Hematopoietic multipotent progenitor cell (in vitro differentiated cells): ENCODE measurements around the gene RAPGEF4. TPM values are rescaled to one million over a fixed set of nuclear protein-coding genes. Genes with fewer than 3 reads are reported as not detected.
"Not testable (repeated sequence)": the region's sequence is repeated elsewhere in the genome, so short reads cannot be mapped to it uniquely, and the experiment has no call there.

Experiments used
- DNase-seq, 3 donors: peaks; one replicate each; pipeline ENCODE4 v3.0.0-alpha.2; 2011 to 2015; ENCODE audit warnings: low read depth in 2 of 3, low spot score in 2 of 3
- total RNA-seq: library from RNA; depleted of rRNA; stranded (reverse); fragments of >200 nt; gene quantifications from one replicate; pipeline ENCODE4 v1.2.3, GENCODE V29; 2012

Gene RAPGEF4
- total RNA-seq, 1 donor: under 0.01 TPM

DNA sequence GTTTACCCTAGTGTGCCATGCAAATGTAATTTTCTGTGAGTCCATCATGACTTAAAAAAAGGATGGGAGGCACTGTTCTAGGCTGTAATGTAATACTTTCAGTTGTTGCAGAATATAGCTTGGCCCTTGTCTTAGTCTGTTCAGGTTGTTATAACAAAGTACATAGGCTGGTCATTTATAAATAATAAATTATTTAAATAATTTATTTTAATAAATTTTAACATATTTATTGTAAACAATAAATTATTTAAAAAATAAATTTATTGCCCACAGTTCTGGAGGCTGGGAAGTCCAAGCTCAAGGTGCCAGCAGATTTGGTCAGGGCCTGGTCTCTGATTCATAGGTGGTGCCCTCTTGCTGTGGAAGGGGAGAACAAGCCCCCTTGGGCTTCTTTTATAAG, 35.2 kb downstream of the RAPGEF4 start:
- no peak for DNase-seq

DNA sequence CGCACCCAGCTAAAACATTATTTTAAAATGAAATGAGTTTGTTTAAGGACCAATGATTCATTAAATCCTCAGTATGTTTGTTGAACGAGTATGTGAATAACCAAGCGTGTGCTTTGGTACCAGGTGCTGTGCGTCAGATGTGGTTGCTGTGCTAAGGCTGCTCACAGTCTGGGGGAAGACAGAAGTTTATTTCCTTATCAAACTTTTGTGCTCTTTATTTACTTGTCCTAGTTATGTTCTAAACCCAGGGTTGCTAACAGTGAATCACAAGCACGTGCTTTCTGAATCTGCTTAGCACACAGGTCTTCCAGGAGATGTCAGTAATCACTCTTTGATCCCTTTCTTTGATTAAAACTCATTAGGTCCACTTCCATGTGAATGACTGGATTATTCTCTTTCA, 37.0 kb downstream of the RAPGEF4 start:
- no peak for DNase-seq

DNA sequence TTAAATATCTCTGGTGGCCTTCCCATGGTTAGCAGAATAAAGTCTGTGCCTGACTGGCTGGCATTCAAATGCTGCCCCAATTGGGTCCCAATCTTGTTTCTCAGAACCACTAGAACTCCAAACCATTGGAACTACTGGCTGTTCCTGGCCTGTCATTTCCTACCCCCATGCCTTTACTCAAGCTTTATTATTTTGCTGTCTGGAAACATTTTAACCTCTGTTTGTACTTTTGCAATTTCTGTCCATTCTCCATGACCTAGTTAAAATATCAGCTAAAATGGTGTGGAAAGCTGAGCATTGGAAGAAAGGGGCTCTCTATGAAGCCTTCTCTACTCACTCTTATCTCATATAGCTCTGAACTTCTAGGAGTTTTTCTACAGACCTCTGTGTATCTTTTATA, 38.7 kb downstream of the RAPGEF4 start:
- DNase-seq: no peak

DNA sequence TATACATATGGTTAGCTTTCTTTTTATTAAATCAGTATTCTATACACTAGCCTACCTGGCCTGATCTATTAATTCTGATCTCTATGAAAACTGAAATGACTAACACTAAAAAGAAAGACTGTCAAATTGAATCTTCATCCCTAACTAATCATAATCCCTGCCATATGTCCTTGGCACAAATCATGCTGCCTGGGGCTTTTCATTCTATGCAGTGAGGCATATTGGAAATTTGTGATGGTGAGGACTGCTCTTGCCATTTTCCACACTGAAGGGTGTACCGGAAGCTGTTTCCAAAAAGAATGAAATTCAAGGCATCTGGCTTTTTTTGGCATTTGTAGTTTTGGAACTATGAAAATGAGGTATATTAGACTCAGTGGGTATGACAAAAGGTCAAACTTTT, 39.7 kb downstream of the RAPGEF4 start:
- DNase-seq: no peak

DNA sequence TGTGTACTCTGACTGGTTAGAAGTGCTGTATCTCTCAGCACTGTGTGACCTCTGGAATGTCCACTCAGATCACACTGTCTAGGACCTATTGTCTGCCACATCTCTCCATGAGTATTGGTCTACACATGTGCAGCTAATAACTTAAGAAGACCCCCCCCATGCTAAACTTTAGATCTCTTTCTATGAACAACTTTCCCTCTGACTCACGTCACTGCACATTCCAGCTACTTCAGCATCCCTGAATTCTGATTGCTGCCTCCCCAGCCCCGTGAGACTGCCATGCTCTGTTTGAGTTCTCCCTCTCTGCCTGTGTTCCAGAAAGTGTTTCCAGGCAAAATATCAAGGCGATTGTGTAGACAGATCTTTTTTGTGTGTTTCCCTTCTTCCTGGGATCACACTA, 41.8 kb downstream of the RAPGEF4 start:
- no peak for DNase-seq

DNA sequence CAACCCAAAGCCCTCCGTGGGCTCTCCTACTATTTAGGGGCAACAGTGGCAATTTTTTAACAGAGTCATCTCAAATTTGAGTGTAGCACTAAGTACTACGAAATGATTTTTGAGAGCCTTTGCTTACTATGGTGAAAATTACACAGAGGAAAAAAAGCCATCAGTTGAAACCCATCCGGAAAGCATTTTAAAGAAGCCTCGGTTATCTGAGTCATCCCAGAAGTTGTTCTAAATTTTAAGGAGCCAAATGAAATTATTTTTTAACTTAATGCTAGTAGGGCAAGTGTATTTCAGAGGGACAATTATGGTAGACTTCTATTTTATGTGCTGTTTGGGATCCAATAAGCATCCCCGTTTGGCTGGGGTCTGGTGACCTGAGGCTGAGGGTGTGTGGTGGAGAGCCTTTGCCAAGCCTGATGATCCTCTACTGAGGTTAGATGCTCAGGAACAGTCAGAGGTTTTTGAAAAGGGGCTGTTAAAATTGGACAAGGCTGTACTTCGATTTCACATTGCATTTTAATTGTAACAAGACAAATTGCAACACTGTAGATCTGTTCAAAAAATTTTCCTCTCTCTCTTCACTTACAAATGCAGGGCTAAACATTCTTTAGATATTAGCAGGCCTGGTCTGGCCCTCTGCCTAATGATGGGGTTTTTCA, 47.0 kb downstream of the RAPGEF4 start:
- DNase-seq: no peak

DNA sequence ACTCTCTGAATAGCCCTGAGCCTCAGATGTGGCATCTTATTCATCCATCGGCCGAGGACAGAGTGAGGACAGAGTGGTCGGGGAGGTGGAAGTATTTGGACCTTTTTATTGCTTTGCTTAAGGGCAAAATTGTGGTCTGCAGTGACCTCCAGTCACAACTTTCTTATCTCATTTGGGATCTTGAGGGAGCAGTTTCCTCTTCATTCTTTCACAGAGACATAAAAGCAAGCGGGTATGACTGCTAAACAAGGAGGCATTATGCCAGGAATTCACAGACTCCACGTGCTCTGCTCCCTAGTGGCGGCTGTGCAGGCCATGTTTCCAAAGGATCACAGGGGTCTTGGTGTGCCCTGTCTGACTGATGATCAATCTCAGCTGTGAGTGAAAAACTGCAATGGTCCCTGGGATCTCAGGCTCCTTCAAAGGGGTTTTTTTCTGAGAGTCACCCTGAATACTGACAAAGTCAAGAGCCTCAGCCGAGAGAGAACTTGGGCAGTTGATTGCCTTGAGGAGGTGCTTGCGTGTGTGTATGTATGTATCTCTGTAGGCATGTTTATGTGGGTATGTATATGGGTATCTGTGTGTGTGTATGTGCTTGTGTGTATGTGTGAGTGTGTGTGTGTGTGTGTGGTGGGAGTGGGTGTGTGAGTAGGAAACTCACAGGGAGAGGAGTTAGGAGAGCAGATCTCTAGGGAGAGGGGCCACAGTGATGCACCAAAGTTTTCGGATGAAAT, 47.7 kb downstream of the RAPGEF4 start:
- peak in 1 of 3 donors; percentile 23 for DNase-seq

DNA sequence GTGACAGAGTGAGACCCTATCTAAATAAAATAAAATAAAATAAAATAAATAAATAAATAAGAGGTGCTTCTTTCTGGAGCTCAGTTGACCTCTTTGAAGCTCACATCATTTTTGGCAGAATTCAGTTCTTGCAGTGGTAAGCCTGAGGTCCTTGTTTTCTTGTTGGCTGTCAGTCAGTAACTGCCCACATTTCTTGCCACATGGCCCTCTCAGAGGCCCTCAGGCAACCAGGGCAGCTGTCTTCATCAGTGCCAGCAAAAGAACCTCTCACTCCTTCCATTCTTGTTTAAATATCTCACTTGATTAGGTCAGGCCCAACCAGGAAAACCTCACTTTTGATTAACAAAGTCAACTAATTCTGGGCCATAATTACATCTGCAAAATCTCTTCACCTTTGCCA, 53.2 kb downstream of the RAPGEF4 start:
- no peak for DNase-seq

DNA sequence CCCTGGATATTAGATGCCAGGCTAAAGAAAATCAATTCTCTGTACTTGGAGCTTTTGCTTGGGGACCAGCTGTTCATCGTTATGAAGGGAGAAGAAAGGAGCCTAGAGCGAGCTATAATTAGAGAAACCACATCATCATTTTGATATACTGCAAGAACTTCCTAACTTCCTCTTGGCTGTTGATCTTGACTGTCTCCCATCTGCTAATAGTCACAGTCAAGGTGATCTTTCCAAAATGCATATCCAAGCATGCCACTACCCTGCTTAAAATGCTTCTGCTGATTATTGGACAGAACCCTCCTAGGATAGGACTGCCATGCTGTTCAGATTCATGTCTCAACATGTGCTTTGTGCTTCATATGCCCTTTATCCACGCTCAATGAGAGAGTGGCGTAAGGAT, 54.8 kb downstream of the RAPGEF4 start:
- DNase-seq: peak in 1 of 3 donors; percentile 26

DNA sequence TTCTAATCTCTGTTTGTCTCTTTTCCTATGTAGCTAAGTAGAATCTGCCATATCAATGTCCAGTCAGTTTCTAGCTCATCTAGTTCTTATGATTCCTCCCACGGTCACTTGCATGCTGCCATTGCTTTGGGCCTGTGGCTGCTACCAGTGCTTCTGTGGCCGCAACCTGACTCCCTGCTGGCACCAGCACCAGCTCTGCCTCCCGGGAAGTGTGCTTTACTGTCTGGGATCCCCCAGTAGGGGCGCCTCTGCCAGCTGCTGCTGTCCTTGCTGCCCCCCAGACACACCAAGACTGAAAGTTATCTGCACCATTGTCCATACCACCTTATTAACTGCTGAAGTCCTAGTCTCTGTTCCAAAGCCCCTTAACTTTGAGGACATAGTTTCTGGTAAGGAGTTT, 56.3 kb downstream of the RAPGEF4 start:
- no peak for DNase-seq

DNA sequence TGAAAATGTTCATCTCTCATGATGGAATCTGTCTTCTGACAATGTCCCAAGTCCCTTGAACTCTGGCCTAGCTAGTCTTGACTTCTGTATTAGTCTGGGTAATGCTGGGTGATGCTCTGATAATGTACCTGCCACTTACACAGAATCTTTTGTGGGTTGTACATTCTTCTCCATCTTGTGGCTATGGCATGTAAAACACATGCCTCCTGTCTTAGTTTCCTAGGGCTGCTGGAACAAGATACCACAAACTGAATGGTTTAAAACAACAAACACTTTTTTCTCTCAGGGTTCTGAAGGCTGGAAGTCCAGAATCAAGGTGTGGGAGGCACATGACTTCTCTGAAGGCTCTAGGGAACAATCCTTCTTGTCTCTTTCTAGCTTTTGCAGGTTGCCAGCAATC, 57.1 kb downstream of the RAPGEF4 start:
- no peak for DNase-seq

DNA sequence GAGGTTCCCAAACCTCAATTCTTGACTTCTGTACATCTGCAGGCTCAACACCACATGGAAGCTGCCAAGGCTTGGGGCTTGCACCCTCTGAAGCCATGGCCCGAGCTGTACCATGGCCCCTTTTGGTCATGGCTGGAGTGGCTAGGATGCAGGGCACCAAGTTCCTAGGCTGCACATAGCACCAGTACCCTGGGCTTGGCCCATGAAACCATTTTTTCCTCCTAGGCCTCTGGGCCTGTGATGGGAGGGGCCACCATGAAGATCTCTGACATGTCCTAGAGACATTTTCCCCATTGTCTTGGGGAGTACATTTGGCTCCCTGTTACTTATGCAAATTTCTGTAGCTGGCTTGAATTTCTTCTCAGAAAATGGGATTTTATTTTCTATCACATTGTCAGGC, 67.7 kb downstream of the RAPGEF4 start:
- DNase-seq: not testable (repeated sequence)

DNA sequence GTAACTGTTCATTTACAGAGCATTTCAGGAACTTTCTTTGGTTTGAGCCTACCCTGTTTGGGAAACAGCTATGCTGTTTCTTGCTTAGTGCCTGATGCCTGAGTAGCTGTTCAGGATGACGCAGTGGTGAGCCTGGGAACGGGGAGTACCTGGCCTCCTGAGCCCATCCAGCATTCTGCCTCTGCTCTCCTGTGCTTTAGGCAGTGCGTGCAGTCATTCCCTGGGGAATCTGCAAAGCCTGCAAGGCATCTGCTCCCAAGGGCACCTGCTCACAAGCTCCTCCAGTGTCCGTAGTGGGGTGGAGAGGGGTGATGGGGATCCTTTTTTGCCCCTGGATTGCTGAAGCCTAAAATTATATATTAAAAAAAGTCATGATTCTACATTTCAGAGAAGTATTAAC, 68.8 kb downstream of the RAPGEF4 start:
- DNase-seq: no peak

DNA sequence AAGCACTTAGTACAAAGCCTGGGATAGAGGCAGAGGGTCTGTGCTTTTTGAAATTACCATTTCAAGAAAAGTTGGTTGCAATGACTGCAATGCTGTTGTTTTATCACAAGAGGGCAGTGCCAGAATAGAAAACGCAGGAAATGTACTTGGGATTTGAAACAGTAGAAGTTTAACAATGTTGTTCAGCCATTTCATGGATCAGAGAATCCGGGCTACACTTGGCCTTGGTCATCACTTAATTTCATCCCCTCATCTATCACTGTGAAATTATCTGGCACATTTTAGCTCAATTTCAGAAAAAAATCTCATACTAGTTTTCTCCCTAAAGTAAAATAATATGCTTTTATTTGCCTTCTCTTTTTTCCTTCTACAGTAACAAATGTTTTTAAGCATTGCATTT, 70.8 kb downstream of the RAPGEF4 start:
- DNase-seq: peak in 2 of 3 donors; percentile 24 to 52

DNA sequence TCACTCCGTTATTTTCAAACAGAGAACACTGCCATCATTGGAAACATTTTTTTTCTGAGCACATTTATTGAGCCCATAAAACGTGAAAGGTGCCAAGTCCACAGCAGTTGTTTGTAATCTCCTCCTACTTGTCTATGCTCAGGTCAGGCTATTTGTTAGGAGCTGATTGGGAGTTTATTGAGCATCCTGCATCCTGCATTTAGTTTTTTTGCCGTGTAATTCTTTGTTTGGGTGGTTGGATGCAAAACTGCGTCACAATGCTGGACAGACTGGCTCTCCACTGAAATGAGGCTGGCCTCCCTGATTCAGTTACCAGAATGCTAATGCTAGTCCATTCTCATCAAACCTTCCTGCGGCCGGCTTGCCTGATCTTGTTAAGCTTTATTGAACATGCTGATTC, 71.4 kb downstream of the RAPGEF4 start:
- no peak for DNase-seq

DNA sequence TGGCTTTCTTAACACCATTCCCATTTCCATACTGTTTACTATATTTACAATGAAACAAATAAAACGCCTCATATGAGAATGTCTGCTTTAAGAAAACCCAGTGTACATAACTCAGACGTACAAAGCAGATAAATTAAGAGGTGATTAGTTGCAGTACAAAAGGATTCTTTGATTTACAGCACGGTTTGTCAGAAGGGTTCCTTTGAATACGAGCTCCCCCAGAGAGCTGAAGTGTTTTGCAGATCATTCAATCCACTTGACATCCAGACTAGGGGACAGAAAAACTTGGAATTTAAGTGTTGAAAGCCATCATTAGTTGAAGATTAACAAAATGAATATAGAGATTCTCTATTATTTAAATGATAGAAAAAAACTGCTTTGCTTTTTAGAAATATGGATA, 72.5 kb downstream of the RAPGEF4 start:
- DNase-seq: no peak

DNA sequence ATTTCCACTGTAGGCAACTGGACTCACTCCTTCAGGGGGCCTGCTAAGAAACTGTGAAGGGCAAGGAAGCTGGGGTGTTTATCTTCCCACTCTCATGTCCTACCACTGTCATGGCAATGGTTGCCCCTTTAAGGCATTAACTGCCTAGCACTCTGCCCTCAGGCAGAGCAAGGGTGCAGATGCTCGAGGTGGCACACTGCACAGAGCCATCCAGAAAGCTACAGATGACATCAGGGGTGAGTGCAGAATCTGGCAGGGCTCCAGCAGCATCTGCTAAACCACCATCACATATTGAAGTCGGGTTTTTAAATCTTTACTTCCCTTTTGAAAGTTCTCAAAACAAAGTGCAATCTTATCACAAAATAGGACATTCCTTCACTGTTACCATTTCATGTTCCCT, 75.4 kb downstream of the RAPGEF4 start:
- peak in 2 of 3 donors; percentile 42 to 80 for DNase-seq

DNA sequence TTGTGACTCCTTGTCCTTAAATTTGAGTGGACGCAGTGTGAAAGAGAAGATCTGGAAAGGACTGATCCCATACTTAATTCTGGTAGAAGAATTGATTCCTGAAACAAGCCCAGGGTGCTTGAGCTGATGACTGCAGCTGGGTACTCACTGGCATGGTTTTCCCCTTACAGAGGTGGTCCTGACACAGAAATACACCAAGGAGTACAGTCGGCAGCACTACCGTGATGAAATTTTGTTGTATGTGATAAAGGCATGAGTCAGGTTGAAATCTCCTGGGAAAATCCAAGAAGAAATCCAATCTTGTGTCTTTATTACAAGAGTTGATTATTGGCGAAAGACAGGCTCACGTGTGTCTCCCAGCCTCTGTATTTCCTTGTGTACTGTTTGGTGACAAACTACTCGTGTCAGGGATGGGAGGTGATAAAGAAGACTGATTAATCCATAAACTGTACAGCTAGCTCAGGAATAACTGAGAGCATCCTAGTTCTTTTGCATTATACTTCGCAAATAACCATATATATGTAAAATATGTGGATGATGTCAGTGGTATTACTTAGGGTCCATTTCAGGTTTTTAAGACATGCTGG, 76.6 kb downstream of the RAPGEF4 start:
- no peak for DNase-seq

DNA sequence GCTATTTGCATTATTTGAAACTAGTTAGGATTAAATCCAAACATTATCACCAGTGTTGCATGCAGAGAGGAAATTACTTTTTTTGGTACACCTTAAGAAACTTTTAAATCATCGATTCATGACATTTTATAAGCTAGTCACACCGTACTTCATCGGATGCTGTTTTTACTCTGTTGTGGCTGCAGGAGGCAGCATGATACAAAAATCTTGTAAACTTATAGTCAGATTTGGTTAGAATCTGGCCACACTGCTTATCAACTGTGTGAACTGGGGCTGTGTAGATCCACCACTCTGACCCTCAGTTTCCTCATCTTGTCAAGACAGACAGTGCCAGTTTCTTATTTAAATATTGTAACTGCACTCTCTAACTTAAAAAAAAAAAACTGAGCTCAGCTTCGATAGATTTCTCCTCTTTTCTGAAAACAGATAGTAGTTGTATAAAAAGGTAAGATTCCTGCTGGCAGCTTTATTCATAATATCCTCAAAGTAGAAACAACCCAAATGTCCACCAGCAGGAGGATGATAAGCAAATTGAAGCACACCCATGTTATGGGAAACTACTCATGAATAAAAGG, 77.8 kb downstream of the RAPGEF4 start:
- DNase-seq: no peak

DNA sequence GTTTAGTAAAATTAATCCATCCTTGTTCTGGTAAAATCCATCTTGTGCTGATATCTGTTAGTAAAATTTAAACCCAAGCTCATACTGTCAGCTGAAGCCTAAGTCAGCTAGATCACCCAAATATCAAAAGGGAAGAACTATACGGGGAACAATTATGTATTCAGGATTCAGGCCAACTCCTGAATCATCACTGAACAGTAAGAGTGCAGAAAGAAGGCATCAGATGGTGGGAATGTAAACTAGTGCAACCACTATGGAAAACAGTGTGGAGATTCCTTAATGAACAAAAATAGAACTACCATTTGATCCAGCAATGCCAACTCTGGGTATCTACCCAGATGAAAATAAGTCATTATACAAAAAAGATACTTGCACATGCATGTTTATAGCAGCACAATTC, 81.8 kb downstream of the RAPGEF4 start:
- no peak for DNase-seq

DNA sequence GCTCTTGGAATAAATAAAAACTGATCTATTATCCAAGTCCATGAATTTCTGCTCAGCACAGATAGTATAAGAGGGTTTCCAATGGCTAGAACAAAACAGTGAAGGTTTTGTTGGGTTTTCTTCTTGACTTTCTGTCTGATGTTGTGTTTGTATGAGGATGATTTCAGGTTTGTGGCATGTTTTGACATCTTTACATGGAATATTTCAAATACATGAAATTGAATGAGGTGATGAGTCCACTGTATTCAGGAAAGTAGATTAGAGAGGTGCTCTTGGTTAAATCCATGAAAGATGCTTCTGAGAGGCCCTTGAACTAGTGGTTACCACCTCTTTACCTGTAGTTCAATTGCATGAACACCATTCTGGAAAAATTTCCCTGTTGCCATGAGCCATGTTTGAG, 84.3 kb downstream of the RAPGEF4 start:
- DNase-seq: no peak
